Gastroesophageal sphincter (tissue), 4 donors: Measurements from ENCODE around the gene KANK4. TPM values are rescaled to one million over a fixed set of nuclear protein-coding genes. Genes with fewer than 3 reads are reported as not detected.
A peak's percentile ranks its signal among the peaks of the same experiment; 100 is the strongest.

Experiments
- ATAC-seq: fragments of 150-250 bp; one replicate; pipeline ENCODE4 v1.9.1; 2016; ENCODE audit warnings: mild to moderate bottlenecking, moderate library complexity
- H3K27ac ChIP-seq, 4 donors: fragments of 200-600 bp; sonication (generic) in 3 of 4; 1 replicate in 3 of 4; 2 replicates in 1 of 4; pipeline ENCODE4 v1.5.1; 2016 to 2019
- H3K27me3 ChIP-seq: fragments of 200-600 bp; sonication (generic); one replicate; pipeline ENCODE4 v1.5.1; 2019
- H3K36me3 ChIP-seq, 2 donors: fragments of 200-600 bp; sonication (generic); one replicate each; pipeline ENCODE4 v1.5.1; 2019; ENCODE audit warnings: control low read depth in 1 of 2
- H3K4me1 ChIP-seq, 3 donors: fragments of 200-600 bp; sonication (generic); 1 replicate in 2 of 3; 2 replicates in 1 of 3; pipeline ENCODE4 v1.5.1; 2016 to 2019; ENCODE audit warnings: control low read depth in 2 of 3
- H3K4me3 ChIP-seq, 2 donors: fragments of 200-600 bp; sonication (generic); one replicate each; pipeline ENCODE4 v1.5.1; 2019; ENCODE audit warnings: mild to moderate bottlenecking in 1 of 2, moderate library complexity in 1 of 2
- H3K9me3 ChIP-seq, 3 donors: fragments of 200-600 bp; sonication (generic); one replicate each; pipeline ENCODE4 v1.5.1; 2017 to 2019; ENCODE audit warnings: control low read depth in 2 of 3
- EP300 ChIP-seq: sonication (generic); formaldehyde crosslinking; IDR thresholded peaks from one replicate; pipeline ENCODE4 v1.6.1; 2017; ENCODE audit warnings: antibody characterized with exemption, mild to moderate bottlenecking
- POLR2A ChIP-seq, 2 donors: fragments of 450-650 bp; IDR thresholded peaks; one replicate each; pipeline ENCODE4 v1.6.1; 2017; ENCODE audit warnings: antibody characterized with exemption in 2 of 2, mild to moderate bottlenecking in 2 of 2, moderate library complexity in 1 of 2
- POLR2AphosphoS5 ChIP-seq: sonication (generic); formaldehyde crosslinking; IDR thresholded peaks from one replicate; pipeline ENCODE4 v1.6.1; 2017; ENCODE audit warnings: antibody characterized with exemption
- WGBS, 2 donors: methylation state at CpG; one replicate each; pipeline ENCODE4 v1.1.5; 2018; ENCODE audit warnings: low coverage in 1 of 2; 5-methylcytosine and 5-hydroxymethylcytosine counted together
- small RNA-seq, 4 donors: library from RNA; depleted of rRNA; stranded (forward); fragments of <200 nt; gene quantifications; one replicate each; pipeline ENCODE3, GENCODE V24; 2016
- total RNA-seq, 4 donors: library from RNA; depleted of rRNA; stranded (reverse); fragments of >200 nt; gene quantifications; one replicate each; pipeline ENCODE4 v1.1.0, GENCODE V29; 2016
- TF ChIP-seq, protein P1 (sequence below), 4 experiments: fragments of 200-600 bp in 2 of 4; fragments of 450-650 bp in 2 of 4; sonication (generic) in 1 of 4; IDR thresholded peaks; one replicate each; pipeline ENCODE4 v1.5.1; 2017 to 2019; ENCODE audit warnings: antibody characterized with exemption in 4 of 4, mild to moderate bottlenecking in 2 of 4, moderate library complexity in 2 of 4

KANK4 gene
- total RNA-seq, 4 donors from 2014 or later = 0.16 to 0.73 (median 0.29) TPM

DNA sequence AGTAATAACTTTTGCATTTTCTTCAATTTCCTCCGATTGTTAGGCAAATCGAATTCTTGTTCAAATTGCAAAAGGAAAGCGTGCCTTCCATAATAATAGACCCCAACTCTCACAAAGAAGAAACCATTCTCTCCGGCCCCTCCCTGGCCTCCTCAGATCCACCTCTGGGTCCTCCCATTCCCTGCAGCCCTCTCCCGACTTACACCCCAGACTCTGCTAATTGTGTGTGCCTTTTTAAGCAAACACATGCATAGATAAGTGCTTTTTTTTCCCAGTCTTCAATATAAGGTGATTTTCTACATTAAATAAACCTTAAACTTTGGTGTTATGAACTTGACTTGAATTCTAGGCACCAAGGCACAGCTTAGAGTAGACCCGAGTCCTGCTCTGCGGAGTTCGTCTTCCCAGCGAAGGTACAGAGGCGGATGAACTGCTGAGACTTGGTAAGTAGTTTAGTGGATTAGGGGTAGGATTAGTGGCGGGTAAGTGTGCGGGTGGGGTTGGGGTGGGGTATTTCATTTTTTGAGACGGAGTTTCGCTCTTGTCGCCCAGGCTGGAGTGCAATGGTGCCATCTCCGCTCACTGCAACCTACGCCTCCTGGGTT, 123.0 kb downstream of the KANK4 start:
- TF ChIP-seq POLR2A (IDR thresholded peaks at IDR 0.05) (no peak), EP300 (no peak), POLR2AphosphoS5 (no peak)
- TF ChIP-seq, protein P1, sequence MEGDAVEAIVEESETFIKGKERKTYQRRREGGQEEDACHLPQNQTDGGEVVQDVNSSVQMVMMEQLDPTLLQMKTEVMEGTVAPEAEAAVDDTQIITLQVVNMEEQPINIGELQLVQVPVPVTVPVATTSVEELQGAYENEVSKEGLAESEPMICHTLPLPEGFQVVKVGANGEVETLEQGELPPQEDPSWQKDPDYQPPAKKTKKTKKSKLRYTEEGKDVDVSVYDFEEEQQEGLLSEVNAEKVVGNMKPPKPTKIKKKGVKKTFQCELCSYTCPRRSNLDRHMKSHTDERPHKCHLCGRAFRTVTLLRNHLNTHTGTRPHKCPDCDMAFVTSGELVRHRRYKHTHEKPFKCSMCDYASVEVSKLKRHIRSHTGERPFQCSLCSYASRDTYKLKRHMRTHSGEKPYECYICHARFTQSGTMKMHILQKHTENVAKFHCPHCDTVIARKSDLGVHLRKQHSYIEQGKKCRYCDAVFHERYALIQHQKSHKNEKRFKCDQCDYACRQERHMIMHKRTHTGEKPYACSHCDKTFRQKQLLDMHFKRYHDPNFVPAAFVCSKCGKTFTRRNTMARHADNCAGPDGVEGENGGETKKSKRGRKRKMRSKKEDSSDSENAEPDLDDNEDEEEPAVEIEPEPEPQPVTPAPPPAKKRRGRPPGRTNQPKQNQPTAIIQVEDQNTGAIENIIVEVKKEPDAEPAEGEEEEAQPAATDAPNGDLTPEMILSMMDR (IDR thresholded peaks at IDR 0.05) = no peak
- Histone ChIP-seq H3K4me3 (no peak overlapping the region), H3K36me3 (no peaks in the 10 kb centered on the region), H3K4me1 (peaks cover 0 to 5% (median 0%) of the 10 kb centered on the region in 3 donors), H3K9me3 (peaks cover 0 to 4% (median 0%) of the 10 kb centered on the region in 3 donors), H3K27me3 (peaks cover 52% of the 10 kb centered on the region), H3K27ac (no peak overlapping the region)
- ATAC-seq = no peak
- WGBS, 2 donors = 74 to 83% methylated on average over 7 to 16 of the region's 17 CpGs

DNA sequence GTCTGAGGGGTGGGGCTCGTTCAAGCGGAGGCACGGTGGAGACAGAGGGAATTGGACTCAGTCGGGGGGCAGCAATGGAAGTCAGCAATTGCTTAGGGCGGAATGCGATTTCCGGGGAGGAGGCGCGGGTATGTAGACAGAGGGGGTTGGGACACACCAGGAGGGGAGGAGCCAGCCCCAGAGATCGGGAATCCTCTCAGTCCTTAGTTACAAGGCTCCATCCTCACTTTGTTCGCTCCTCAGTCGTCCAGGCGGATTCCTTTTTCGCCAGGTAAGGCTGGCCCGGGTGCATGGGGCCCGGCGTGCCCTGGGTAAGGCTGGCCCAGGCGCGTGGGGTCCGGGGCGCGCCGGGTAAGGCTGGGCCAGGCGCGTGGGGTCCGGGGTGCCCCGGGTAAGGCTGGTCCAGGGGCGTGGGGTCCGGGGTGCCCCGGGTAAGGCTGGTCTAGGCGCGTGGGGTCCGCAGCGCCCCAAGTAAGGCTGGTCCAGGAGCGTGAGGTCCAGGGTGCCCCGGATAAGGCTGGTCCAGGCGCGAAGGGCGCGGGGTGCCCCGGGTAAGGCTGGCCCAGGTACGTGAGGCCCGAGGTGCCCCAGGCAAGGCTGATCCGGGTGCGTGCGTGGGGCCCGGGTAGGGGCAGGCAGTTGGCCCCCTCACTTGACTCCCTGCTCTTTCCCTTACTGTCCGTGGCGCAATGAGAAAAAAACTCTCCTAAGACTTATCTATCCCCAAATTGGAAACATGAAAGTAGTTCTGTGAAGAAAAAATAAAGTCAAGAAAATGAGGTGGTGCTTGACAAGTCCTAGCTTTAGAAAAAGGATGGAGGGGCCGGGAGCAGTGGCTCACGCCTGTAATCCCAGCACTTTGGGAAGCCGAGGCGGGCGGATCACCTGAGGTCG, 124.3 kb downstream of the KANK4 start, which contains the start of gene L1TD1:
TSS of gene L1TD1 (plus strand) at position 199 of the 894 bp plus-strand sequence. CDS start 11,780 bp downstream, outside the sequence.
- Histone ChIP-seq H3K4me1 (peaks cover 0 to 5% (median 0%) of the 10 kb centered on the region in 3 donors), H3K27ac (no peak within 1 kb of the TSS), H3K27me3 (peaks cover 52% of the 10 kb centered on the region), H3K4me3 (peak within 1 kb of the TSS in 1 of 2 donors; percentile 28), H3K36me3 (no peaks in the 10 kb centered on the region), H3K9me3 (peaks cover 0 to 4% (median 0%) of the 10 kb centered on the region in 3 donors)
- TF ChIP-seq POLR2A (IDR thresholded peaks at IDR 0.05) (no peak), POLR2AphosphoS5 (no peak), EP300 (no peak)
- TF ChIP-seq, protein P1 (IDR thresholded peaks at IDR 0.05) = no peak
- peak; percentile 28 for ATAC-seq
- WGBS, 2 donors = 6 to 11% methylated on average over 6 to 15 of the region's 55 CpGs

GRCh38 chr1:62188111-62188510, 131.1 kb downstream of the KANK4 start:
- ATAC-seq = no peak
- H3K27ac ChIP-seq = no peak overlapping the region
- 93 to 100% methylated on average over 3 of the region's 8 CpGs for WGBS, 2 donors
- peaks cover 11% of the 10 kb centered on the region for H3K27me3 ChIP-seq
- no peak overlapping the region for H3K4me3 ChIP-seq
- no peaks in the 10 kb centered on the region for H3K36me3 ChIP-seq
- no peaks in the 10 kb centered on the region for H3K9me3 ChIP-seq
- TF ChIP-seq EP300 (no peak), POLR2A (IDR thresholded peaks at IDR 0.05) (no peak), POLR2AphosphoS5 (no peak)
- TF ChIP-seq, protein P1 (IDR thresholded peaks at IDR 0.05) = no peak
- no peaks in the 10 kb centered on the region for H3K4me1 ChIP-seq

DNA sequence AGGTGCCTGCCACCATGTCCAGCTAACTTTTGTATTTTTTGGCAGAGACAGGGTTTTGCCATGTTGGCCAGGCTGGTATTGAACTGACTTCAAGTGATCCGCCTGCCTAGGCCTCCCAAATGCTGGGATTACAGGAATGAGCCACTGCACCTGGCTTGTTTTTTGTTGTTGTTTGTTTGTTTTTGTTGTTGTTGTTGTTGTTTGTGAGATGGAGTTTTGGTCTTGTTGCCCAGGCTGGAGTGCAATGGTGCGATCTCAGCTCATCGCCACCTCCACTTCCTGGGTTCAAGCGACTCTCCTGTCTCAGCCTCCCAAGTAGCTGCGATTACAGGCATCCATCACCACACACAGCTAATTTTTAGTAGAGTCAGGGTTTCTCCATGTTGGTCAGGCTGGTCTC, 131.7 kb downstream of the KANK4 start:
- Histone ChIP-seq H3K9me3 (no peaks in the 10 kb centered on the region), H3K4me1 (no peaks in the 10 kb centered on the region), H3K27me3 (peaks cover 5% of the 10 kb centered on the region), H3K4me3 (no peak overlapping the region), H3K27ac (no peak overlapping the region), H3K36me3 (no peaks in the 10 kb centered on the region)
- no peak for ATAC-seq
- no peak for TF ChIP-seq EP300
- no peak for TF ChIP-seq POLR2AphosphoS5
- TF ChIP-seq, protein P1 (IDR thresholded peaks at IDR 0.05) = no peak
- WGBS, 2 donors = 98 to 100% methylated on average over 1 to 5 of the region's 5 CpGs

Small RNA genes lying within 50 kb of the gene (small RNA-seq; reads per million reads assigned to genes)
- gene RNU6-371P = 0 reads per million in 4 donors

Other genes with a start within 250 kb of the KANK4 start
- under 1 TPM in 1 of 4 donors, not detected in 3; 0.47 TPM for gene L1TD1, start 124.6 kb downstream of the KANK4 start, total RNA-seq
- 10 to 100 TPM; 23.0 to 39.9 (median 33.7) TPM for gene USP1, start 117.6 kb upstream of the KANK4 start, total RNA-seq